ENCODE measurements around the gene ZACN.

Gene ZACN

DNA sequence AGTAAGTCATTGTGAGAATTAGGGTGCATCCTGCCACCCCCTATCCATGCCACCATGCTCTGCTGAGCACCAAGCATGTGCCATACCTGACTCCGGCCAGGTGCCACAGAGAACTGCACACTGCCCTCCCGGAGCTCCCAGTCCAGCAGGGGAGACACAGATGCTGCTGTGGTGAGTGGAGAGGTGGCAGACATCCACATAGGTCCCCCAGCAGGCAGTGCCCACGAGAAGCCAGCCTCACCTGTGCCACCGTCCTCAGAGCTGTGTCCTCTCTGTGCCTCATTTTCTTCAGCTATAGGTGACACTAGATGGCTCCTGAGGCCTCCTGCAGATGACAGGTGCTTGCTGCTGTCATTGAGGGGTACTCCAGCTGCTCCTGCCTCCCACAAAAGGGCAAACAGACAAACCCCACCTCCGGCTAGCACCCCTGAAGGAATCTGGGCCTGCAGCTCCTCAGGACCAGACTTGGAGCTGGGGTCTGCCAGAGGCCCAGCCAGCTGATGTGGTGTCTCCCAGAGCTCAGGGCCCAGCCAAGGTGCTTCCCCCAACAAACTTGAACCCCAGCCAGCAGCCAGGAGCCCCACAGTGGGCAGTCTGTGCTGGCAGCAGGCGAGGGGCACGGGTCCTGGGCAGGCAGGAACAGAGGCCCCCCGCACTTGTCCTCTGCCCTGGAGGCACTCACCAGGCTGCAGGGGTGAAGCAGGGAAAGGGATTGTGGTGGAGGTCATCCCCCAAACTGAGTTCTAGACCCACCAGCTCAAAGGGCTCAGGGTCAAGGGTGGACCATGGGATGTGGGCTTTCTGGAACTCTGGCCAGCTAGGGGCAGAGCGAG is 45.0 kb downstream of the ZACN start:
- no peak overlapping the region for H3K4me3 ChIP-seq (ENCODE audit: insufficient read depth, low read length, poor library complexity, severe bottlenecking)

GRCh38 chr17:76124582-76125390 is 45.8 kb downstream of the ZACN start:
- no peaks in the 10 kb centered on the region for H3K79me2 ChIP-seq (ENCODE audit: insufficient read depth, low read length)
- no peak overlapping the region for H3K27ac ChIP-seq (ENCODE audit: low read depth, low read length)
- no peaks in the 10 kb centered on the region for H4K20me1 ChIP-seq (ENCODE audit: low read depth, low read length)
- no peak overlapping the region for H3K4me2 ChIP-seq (ENCODE audit: low read depth, low read length, poor library complexity, severe bottlenecking)
- no peaks in the 10 kb centered on the region for H3K36me3 ChIP-seq (ENCODE audit: low read length)
- TF ChIP-seq, protein P1, sequence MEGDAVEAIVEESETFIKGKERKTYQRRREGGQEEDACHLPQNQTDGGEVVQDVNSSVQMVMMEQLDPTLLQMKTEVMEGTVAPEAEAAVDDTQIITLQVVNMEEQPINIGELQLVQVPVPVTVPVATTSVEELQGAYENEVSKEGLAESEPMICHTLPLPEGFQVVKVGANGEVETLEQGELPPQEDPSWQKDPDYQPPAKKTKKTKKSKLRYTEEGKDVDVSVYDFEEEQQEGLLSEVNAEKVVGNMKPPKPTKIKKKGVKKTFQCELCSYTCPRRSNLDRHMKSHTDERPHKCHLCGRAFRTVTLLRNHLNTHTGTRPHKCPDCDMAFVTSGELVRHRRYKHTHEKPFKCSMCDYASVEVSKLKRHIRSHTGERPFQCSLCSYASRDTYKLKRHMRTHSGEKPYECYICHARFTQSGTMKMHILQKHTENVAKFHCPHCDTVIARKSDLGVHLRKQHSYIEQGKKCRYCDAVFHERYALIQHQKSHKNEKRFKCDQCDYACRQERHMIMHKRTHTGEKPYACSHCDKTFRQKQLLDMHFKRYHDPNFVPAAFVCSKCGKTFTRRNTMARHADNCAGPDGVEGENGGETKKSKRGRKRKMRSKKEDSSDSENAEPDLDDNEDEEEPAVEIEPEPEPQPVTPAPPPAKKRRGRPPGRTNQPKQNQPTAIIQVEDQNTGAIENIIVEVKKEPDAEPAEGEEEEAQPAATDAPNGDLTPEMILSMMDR (IDR thresholded peaks at IDR 0.05; ENCODE audit: insufficient read depth, low read length, poor library complexity, severe bottlenecking): no peak
- no peak for TF ChIP-seq EZH2phosphoT487 (conservative IDR thresholded peaks at IDR 0.05; ENCODE audit: low read length)
- H3K9me2 ChIP-seq (replicated peaks; ENCODE audit: insufficient read depth, low read length): no peaks in the 10 kb centered on the region
- no peaks in the 10 kb centered on the region for H3K9me3 ChIP-seq (ENCODE audit: insufficient read depth, low read length)
- H2AFZ ChIP-seq (ENCODE audit: low read depth, low read length, severe bottlenecking): no peak overlapping the region
- H3K4me3 ChIP-seq (ENCODE audit: insufficient read depth, low read length, poor library complexity, severe bottlenecking): no peak overlapping the region
- no peaks in the 10 kb centered on the region for H3F3A ChIP-seq (ENCODE audit: insufficient read depth)
- no peak overlapping the region for H3K9ac ChIP-seq (ENCODE audit: low read length)
- no peaks in the 10 kb centered on the region for H3K27me3 ChIP-seq (ENCODE audit: low read length)

More for the DNA sequence above, 45.0 kb downstream of the ZACN start:
- no peaks in the 10 kb centered on the region for H3K27me3 ChIP-seq (ENCODE audit: low read length)
- H3K4me2 ChIP-seq (ENCODE audit: low read depth, low read length, poor library complexity, severe bottlenecking): no peak overlapping the region
- H3K9me2 ChIP-seq (replicated peaks; ENCODE audit: insufficient read depth, low read length): no peaks in the 10 kb centered on the region
- no peak overlapping the region for H3K9ac ChIP-seq (ENCODE audit: low read length)
- H3F3A ChIP-seq (ENCODE audit: insufficient read depth): no peaks in the 10 kb centered on the region
- H3K36me3 ChIP-seq (ENCODE audit: low read length): no peaks in the 10 kb centered on the region
- H3K27ac ChIP-seq (ENCODE audit: low read depth, low read length): no peak overlapping the region
- no peak for TF ChIP-seq EZH2phosphoT487 (conservative IDR thresholded peaks at IDR 0.05; ENCODE audit: low read length)
- TF ChIP-seq, protein P1 (IDR thresholded peaks at IDR 0.05; ENCODE audit: insufficient read depth, low read length, poor library complexity, severe bottlenecking): no peak
- H2AFZ ChIP-seq (ENCODE audit: low read depth, low read length, severe bottlenecking): no peak overlapping the region
- H3K9me3 ChIP-seq (ENCODE audit: insufficient read depth, low read length): no peaks in the 10 kb centered on the region
- no peaks in the 10 kb centered on the region for H3K79me2 ChIP-seq (ENCODE audit: insufficient read depth, low read length)
- no peaks in the 10 kb centered on the region for H4K20me1 ChIP-seq (ENCODE audit: low read depth, low read length)

DNA sequence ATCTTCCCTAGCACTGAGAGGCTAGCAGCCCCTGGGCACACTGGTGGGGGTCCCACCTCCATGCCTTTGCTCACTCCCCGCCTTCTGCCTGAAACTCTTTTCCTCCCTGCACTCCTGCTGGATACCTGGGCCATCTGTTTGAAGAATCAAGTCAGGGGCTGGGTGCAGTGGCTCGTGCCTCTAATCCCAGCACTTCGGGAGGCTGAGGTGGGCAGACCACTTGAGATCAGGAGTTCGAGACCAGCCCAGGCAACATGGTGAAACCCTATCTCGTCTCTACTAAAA is 46.4 kb downstream of the ZACN start:
- Histone ChIP-seq H3K4me3 (ENCODE audit: insufficient read depth, low read length, poor library complexity, severe bottlenecking) (no peak overlapping the region), H2AFZ (ENCODE audit: low read depth, low read length, severe bottlenecking) (no peak overlapping the region), H3K9me2 (replicated peaks; ENCODE audit: insufficient read depth, low read length) (no peaks in the 10 kb centered on the region), H3K9me3 (ENCODE audit: insufficient read depth, low read length) (no peaks in the 10 kb centered on the region), H3K9ac (ENCODE audit: low read length) (no peak overlapping the region), H3K27me3 (ENCODE audit: low read length) (no peaks in the 10 kb centered on the region), H4K20me1 (ENCODE audit: low read depth, low read length) (no peaks in the 10 kb centered on the region), H3K36me3 (ENCODE audit: low read length) (no peaks in the 10 kb centered on the region), H3K27ac (ENCODE audit: low read depth, low read length) (no peak overlapping the region), H3F3A (ENCODE audit: insufficient read depth) (no peaks in the 10 kb centered on the region), H3K79me2 (ENCODE audit: insufficient read depth, low read length) (no peaks in the 10 kb centered on the region), H3K4me2 (ENCODE audit: low read depth, low read length, poor library complexity, severe bottlenecking) (no peak overlapping the region)
- TF ChIP-seq EZH2phosphoT487 (conservative IDR thresholded peaks at IDR 0.05; ENCODE audit: low read length): no peak
- TF ChIP-seq, protein P1 (IDR thresholded peaks at IDR 0.05; ENCODE audit: insufficient read depth, low read length, poor library complexity, severe bottlenecking): no peak
